DMS 273 (cell line): ENCODE data around the gene MSL3B.
A peak's percentile ranks its signal among the peaks of the same experiment; 100 is the strongest.
"Not testable (repeated sequence)": the region's sequence is repeated elsewhere in the genome, so short reads cannot be mapped to it uniquely, and the experiment has no call there.

Experiments
- DNase-seq: peaks from one replicate; lab custom pipeline; 2025; ENCODE audit not compliant: unreplicated experiment; lab: John Stamatoyannopoulos, UW

The MSL3B gene

DNA sequence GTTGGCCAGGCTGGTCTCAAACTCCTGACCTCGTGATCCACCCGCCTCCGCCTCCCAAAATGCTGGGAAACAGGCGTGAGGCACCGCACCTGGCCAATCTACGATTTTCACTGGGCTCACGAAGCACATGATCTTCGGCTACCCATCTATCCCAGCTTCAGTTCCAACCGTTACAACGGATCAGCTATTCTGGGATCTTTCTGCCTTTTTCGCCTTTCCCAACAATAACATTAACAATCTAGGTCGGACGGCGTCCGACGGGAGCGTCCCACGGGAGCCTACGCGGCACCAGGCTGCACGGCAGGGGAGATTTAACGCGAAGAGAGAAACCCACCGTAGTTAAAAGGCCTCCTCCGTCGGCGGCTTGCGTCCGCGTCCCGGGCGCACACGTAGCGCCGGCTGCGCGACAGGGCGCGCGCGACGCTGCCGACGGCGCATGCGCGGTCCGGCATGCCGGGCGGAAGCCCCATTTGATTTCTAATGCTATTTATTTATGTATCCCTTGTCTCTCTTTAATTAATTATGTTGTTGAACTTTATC lies at the start of gene MSL3B:
MSL3B (minus strand) TSS at position 394 of the 540 bp plus-strand sequence.
- peak; percentile 90 for DNase-seq

DNA sequence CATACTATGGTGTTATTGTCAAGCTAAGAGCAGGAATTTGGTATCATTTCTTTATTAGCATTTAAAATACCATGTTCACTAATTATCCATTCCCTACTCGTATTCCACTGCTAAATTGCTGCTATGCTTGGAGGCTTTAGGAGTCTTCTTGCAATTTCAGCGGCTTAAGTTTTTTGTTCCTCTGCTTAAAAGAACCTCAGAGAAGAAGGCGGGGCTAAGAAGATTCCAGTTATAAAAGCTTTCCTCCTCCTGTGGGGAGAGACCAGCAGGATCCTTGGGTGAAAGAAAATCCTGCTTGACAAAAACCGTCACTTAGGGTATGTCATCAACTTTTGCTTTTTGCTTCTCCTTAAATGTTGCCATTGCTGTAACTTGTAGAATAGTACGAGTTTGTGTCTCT lies 48.9 kb upstream of the MSL3B start, which contains the start of gene TRPM8:
TRPM8 (plus strand) TSS at position 258 of the 400 bp plus-strand sequence. CDS start 9,165 bp downstream, outside the sequence.
- DNase-seq = no peak

DNA sequence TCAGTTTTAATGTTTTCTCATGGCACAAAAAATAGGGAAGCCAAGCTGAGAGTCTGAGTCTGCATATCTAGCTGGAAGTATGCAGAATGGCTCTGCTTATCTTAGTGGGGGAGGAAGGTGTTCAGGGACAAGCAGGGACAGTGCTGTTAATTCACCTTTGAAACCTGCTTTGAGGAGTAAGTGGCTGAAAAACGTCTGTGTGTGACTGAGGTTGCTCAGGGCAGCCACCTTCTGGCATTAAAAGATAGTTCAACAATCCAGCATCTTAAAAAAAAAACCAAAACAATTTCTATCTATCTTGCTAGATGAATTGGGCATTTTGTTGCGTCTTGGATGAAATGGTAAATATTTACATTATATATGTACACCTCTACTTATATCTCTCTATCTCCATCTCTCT lies 46.9 kb upstream of the MSL3B start:
- DNase-seq = peak; percentile 19

DNA sequence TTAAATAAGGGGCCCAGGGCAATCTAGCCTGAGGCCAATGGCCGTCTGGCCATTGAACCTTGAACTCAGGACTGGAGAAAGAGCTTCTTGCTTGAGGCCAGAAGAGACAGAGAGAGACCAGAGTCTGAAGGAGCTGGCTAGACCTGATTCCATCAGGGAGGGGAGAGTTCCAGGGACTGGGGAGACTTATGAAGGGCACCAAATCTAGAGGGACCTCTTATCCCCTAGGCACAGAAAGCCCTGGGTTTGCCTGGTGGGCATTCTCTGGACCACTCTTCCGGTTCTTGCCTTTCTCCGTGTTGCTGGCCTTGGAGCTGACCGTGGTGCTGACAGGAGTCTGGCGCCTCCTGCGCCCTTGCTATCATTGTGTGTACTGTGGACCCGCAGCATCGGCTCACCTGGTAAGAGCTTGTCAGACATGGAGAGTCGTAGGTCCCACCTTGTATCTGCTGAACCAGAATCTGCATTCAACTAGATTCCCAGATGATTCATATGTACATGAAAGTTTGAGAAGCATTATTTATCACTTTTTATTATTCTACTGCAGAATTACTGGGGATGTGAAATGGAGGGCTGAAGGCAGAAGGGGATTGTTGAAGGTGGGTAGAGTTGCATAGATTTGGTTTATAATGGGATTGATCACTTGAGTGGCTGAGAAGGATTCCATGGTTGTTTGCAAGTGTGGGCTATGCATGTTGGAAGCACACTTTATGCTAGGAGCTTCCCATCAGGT lies 44.7 kb upstream of the MSL3B start:
- DNase-seq = peak; percentile 9

DNA sequence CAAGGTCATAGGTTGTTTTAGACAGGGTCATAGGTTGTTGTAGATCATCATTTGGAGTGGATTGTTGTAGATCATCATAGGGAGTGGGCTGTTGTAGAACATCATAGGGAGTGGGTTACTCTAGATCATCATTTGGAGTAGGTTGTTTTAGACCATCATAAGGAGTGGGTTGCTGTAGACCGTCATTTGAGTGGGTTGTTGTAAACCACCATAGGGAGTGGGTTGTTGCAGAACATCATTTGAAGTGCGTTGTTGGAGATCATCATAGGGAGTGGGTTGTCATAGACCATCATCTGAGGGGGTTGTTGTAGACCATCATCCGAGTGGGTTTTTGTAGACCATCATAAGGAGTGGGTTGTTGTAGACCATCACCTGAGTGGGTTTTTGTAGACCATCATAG lies 39.4 kb upstream of the MSL3B start:
- no peak for DNase-seq

DNA sequence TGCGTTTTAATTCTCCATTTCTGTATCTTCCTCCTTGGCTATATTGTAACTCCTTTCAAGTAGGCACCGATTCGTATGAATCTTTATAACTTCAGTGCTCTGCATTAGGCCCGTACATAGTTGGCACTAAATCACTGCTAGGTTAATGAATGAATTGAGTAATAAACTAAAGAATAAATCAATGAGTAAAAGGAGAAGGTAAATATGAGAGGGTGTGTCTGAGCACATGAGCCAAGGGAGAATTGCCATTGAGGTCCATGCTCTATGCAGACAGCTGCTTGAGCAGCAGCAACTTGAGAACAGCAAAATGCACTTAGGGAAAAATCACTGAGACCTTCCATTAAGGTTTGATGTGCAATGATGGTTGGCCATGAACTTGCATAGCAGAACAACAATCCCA lies 37.8 kb upstream of the MSL3B start:
- DNase-seq = no peak

DNA sequence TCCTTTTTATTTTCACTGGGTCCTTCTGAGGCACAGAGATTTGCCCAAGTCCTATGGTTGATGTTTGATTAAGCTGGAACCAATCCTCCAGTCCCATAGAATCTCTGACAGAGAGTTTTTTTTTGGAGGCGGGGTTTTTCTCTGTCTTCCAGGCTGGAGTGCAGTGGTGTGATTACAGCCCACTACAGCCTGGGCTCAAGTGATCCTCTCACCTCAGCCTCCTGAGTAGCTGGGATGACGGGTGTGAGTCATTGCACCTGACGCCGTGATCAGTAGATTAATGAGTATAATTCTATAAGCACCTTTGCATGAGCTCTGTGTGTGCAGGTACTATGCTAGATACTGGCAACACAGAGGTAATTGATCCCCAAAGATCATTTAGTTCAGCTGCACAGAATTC lies 33.7 kb upstream of the MSL3B start:
- no peak for DNase-seq

DNA sequence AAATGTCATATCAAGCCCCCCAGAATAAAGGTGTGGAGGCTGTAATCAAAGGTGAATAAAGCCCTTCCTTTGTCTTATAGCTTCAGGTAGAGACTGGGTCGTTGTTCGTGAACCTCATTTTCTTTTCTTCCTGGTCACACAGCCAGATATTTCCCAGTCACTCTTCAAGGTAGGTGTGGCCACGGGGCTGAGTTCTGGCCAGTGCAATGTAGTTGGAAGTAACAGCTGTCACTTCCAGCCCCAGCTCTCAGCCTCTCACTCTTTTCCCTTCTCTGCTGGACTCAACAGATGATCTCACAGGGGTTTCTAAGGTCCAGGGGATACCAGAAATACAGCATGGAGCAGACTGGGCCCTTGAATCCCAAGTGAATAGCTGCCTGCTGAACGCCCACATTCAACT lies 33.2 kb upstream of the MSL3B start:
- DNase-seq = peak; percentile 22

DNA sequence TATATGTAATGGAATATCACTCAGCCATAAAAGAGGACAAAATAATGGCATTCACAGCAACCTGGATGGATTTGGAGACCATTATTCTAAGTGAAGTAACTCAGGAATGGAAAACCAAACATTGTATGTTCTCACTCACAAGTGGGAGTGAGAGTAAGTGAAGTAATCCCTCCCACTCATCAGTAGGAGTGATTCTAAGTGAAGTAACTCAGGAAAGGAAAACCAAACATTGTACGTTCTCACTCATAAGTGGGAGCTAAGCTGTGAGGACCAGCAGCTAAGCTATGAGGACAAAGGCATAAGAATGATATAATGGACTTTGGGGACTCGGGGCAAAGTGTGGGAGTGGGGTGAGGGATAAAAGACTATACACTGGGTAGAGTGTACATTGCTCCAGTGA lies 28.1 kb upstream of the MSL3B start:
- DNase-seq = not testable (repeated sequence)

DNA sequence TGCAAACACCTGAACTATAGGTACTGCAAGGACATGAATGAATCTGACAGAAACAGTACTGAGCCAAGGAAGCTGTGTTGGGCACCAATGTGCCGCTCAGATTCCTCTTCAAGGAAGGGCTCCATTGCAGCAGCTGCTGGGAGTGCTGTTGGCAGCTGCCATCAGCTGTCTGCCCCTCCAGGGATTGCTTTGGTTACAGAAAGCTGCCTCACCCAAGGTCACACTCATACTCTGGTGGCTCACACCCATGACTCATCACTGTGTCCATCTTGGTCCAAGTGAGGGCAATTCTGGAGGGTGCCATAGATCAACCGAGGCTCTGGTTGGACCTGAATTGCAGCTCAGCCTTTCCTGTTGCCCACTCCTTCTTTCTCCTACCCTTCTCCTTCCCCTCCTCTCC lies 24.6 kb upstream of the MSL3B start:
- DNase-seq = no peak

DNA sequence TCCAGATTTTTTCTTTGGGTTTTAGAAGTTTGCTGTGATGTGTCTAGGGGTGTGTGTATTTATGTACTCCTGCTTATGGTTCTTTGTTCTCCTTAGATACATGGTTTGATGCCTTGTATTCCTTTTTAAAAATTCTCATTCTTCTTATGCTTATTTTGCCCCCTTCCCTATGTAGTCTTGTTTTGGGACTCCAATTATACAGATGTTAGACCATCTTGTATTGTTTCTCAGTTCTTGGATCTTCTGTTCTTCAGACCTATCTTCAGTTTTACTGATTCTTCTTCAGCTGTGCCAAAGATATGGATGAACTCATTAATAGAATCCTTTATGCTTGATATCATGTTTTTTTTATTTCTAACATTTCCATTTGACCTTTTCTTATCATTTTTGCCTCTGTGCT lies 14.2 kb upstream of the MSL3B start:
- DNase-seq = no peak

DNA sequence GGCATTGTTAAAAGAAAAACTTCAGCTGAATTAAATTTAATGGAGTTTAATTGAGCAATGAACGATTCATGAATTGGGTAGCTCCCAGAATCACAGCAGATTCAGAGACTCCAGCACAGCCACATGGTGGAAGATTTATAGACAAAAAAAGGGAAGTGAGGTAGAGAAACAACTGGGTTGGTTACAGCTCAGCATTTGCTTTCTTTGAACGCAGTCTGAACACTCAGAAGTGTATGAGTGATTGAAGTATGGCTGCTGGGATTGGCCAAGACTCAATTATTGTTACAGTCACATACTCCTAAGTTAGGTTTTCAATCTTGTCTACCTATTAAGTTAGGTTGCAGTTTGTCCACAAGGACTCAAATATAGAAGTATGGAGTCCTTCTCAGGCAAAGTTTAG lies 3.9 kb upstream of the MSL3B start:
- DNase-seq = not testable (repeated sequence)

DNA sequence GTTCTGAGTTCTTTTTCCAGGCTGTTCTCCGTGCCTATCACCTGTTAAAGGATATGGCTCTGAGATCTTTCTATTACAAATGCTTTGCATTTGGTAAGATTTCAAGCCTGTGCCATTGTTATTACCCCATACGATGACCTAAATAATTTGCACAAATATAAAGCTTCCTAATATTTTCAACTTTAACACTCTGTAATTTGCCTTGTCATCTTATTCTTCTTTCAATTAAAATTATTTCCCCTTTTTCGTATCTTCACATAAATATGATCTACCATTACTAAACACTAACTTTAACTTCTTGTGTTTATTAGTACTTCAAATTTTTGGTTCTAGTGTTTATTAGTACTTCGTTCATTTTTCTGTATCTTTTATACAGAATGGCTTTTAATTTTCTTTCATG lies 3.2 kb upstream of the MSL3B start:
- no peak for DNase-seq

DNA sequence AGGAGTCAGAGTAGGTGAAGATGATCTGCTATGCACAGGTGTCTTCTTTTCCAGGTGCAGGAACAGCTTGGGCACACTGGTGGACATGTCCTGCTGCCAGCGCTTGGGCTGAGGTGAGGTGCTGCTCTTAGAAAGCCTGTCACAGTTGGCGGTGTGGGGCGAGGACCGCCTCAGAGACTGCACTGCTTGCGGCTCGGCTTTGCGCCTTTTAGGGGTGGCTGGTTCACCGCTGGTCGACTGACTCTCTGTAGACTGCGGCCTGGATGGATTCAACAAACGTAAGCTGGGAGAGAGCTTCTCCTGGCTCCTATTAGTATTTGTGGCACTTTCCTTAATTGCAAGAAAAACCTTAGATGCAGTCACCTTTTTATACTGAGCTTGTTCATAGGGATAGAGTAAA lies 1.7 kb downstream of the MSL3B start:
- no peak for DNase-seq

DNA sequence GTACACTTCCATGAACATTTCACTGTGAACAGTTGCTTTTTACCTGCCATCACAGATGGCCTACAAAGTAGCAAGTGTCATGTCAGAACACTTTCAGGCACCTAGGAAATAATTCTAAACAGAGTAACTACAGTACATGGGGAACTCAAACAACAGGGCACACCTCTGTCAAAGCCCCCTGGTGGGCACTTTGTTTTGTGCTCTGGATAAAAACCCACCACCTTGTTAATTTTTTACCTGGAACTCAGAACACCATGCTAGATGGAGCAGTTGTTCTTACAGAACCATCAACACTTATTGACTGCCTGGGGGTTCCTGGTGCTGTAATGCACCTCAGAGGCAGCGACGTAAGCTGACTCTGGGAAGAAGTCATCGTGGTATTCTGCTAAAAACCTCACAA lies 2.3 kb downstream of the MSL3B start:
- peak; percentile 40 for DNase-seq

DNA sequence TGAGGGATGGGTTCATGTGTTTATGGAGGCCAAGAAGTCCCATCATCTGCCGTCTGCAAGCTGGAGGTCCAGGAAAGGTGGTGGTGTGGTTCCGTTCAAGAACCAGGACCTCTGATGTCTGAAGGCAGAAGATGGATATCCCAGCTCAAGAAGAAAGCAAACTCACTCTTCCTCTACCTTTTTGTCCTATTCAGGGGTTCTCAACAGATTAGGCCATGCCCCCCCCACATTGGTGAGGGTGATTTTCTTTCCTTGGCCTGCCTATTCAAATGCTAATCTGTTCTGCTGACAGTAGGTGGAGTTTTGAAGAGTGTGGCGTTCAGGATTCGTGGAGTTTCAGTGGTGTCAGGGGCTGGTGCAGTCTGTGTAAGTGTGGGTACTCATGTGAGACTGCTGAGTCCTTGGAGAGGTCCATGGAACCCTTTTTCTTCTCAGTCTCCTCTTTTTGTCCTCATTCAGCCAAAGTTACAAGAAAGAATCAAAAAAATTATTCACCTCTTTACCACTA lies 5.9 kb downstream of the MSL3B start:
- no peak for DNase-seq

DNA sequence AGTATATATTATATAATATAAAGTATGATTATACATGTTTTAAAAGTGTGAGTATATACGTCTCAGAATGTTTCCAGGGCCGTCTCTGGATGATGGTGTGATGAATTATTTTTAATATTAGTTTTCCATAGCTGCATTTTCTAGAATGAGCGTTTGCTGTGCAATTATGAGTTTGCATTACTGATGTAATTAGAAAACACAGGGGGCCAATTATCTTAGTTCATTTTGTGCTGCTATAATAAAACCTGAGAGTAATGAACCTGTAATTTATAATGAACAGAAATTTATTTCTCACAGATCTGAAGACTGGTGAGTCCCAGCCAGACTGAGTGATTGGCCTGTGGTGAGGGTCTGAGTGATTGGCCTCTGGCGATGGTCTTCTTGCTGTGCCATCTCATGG lies 9.9 kb downstream of the MSL3B start:
- DNase-seq = no peak

DNA sequence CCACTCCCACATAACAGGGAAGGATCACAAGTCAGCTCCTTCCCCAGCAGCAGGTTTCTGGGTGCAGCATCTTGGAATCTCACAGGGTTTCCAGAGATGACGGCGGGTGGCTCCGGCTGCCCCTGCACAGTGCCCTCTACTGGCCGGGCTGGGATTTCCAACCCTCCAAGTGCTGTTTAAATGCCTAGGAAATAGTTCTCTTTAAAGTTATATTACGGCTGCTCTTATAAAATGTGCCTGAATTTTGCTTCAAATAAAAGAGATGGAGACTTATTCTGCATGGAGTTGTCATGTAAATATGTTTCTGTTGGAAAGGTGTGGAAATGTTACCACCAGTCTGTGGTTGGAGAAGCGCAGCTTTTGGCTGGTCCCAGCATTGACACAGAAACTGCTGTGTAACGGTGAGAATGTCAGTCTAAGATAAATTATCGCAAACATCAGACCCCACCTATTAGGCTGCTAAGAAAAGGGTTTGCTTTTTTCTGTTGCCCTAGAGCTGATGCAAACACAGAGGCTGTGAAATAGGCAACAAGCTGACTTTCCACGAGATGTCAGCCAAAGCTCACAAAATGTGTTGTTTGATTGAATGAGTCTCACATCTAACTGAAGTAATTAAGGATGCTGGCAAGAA lies 10.6 kb downstream of the MSL3B start:
- DNase-seq = peak; percentile 53

DNA sequence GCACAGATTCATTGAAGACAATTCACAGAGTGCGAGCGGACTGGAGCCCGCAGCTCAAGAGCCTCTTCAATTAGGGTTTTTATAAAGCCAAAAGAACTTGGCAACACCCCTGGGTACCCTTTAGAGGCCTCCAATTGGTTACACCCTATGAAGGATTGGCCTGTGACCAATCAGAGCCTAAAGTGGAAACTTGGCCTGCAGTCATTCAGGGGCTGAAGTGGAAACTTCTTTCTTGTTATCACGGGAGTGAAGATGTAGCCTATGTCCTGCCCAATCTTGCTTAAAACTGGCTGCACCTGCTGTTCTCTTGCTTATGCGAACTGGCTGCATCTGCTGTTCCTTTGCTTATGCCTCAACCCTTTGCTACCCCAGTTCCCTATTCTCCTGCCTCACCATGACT lies 12.0 kb downstream of the MSL3B start:
- DNase-seq = peak; percentile 28

DNA sequence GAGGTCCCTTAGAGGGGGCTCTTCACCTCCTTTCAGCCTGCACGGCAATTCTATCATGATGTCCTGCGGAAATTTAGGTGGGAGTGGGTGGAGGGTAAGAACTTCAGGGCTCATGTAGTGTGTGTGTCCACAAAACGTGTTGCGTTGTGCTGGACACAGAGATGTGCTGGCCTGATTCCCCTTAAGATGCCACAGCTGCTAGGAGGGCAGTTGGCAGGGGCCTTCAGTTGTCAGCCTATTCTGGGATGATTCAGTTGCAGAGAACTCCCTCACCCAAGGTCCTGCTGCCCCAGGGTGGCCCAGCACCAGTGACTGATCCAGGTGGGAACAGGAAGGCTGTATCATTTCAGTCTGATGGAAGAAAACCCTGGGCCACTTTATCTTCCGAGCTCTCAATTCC lies 12.8 kb downstream of the MSL3B start:
- DNase-seq = no peak

DNA sequence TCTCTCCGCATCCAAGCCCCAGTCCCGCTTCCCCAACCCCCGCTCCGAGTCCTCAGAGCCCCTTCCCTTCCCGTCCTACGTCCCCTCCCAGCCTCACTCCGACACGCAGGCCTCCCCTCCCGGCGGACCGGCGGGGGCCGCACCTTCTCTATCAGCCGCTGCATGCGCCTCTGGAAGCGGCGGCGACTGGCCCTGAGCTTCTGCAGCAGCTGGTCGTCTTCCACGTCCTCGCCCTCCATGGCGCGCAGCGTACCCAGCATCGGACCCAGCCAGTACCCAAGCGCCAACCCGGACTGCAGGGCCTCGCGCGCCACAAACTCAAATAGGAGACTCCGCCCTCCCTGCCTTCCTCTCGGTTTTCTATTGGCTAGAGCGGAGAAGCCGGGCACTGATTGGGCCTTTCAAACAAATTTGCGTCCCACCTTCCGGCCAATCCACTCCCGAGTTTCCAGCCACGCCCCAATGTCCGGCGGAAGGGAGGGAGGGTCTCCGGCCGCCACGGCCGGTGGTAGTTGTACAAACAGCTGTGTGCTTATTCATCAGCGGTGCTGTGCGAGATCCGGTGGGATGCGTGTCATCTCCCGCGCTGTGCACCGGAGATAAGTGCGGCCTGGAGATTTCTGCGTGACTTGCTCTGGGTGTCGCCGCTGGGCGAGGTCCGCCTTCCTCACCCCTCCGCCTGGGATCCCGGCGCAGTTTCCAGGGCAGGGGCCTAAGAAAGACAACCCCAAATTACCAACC lies 13.8 kb downstream of the MSL3B start, which contains the start of gene HJURP:
HJURP (minus strand) TSS at position 295 of the 741 bp plus-strand sequence; CDS start at position 260, 35 bp downstream.
- DNase-seq = peak; percentile 98
